DMS53 treated with DMSO at 0.1 percent for 48 hours (cell line): ENCODE results near the gene EFNA4.

Experiments
- DNase-seq: peaks from one replicate; lab custom pipeline; 2025; ENCODE audit not compliant: unreplicated experiment; lab: John Stamatoyannopoulos, UW

The EFNA4 gene

GRCh38 chr1:155032886-155033285 lies 30.7 kb upstream of the EFNA4 start:
- no peak for DNase-seq

DNA sequence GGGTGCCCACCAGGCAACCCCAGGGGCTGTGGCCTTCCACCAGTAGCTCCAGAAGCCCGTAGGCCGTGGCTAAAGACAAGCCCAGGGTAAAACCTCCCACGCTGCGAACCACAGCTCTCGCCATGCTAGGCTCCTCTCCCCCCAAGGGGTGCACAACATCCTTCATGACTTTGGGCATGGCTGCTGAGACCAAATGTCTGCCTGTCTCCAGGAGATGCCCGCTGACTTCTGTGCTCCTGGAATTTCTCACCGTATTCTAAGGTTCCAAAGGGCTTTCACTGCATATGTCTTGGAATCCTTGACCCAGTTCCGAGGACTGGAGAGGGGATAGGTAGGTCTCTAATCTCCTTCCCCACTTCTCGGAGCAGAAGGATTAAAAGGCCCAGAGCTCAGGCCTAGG lies 30.0 kb upstream of the EFNA4 start, which contains the start of the genes DCST1 and DCST2:
TSS of gene DCST1 (plus strand) at position 301 of the 400 bp plus-strand sequence. CDS start 213 bp downstream, outside the sequence.
TSS of gene DCST2 (minus strand) at position 258 of the 400 bp plus-strand sequence. CDS start at position 178, 80 bp downstream.
- no peak for DNase-seq

- no peak for DNase-seq
These were observed 29.0 kb upstream of the EFNA4 start for GRCh38 chr1:155034318-155035208.

DNA sequence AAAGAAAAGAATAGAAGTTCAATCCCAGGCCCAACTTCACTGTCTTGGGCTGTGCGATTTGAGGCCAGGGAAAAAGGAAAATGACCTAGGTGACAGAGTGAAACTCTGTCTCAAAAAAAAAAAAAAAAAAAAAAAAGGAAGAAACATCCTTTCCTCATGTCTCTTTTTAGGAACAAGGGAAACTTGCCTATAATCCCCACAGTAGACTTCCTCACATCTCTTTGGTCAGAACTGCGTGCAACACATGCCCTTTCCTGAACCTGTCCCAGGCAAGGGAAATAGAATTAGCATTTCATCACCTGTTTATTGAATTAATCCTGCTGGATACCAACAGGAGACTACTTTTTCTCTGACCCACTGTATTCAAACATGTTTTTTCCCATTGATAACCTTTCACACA lies 27.6 kb upstream of the EFNA4 start:
- DNase-seq = no peak

DNA sequence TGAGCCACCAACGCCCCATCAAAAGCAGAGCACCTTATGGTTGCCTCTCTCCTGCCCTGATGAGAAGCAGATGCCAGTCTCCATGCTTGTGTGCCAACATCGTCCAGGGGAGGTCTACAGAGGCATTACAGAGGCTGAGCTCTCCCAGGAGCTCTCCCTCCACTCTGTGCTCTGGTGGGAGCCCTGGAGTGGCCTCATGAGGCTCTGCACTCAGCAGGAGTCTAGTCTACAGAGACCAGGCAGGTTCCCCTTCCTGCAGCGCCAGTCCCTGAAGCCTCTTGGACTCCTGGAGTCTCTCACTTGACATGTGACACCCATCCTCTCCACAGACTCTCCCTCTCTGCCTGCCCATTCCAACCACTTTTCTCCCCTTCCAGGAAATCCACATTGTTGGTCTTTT lies 26.5 kb upstream of the EFNA4 start:
- no peak for DNase-seq

DNA sequence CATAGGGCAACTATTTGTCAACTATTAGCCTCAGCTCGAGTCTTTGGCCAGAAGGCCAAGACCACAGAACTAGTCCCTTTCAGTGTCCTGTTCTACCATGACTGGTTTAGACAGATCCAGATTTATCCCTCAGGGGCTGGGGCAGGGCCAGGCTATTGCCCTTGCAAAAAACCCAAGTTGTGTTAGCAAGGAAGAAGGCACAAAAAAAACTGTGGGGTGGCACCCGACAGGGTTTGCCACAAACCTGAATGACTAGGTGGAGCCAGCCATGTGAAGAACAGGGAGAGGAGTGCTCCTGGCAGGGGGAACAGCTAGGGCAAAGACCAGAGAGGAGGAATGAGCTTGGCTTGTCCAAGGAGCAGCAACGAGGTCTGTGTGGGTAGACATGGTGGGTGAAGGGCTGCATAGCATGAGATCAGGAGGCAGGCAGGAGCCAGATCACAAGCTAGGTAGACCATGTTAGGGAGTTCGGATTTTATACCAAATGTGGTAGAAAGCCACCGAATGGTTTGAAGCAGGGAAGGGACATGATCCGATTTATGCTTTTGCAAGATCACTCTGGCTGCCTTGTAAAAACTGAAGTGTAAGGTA lies 25.6 kb upstream of the EFNA4 start:
- no peak for DNase-seq

GRCh38 chr1:155038602-155039307 lies 24.8 kb upstream of the EFNA4 start:
- no peak for DNase-seq

DNA sequence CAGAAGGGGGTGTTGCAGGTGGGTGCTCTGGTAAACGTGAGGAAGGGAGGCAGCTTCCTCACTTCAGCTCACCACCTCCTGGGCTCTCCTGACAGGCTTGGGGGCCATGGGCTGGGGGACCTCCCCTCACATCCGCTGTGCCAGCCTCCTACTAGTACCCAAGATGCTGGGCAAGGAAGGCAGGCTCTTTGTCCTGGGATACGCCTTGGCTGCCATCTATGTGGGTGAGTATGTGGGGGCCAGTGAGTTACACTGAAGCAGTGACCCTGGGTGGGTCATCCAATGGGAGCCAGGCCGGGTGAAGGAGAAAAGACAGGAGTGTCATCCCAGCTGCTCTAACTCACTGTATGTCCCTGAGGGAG lies 24.3 kb upstream of the EFNA4 start:
- no peak for DNase-seq

GRCh38 chr1:155040358-155041093 lies 23.0 kb upstream of the EFNA4 start:
- DNase-seq = no peak

- DNase-seq = no peak
These were observed 20.8 kb upstream of the EFNA4 start for GRCh38 chr1:155042789-155043188.

DNA sequence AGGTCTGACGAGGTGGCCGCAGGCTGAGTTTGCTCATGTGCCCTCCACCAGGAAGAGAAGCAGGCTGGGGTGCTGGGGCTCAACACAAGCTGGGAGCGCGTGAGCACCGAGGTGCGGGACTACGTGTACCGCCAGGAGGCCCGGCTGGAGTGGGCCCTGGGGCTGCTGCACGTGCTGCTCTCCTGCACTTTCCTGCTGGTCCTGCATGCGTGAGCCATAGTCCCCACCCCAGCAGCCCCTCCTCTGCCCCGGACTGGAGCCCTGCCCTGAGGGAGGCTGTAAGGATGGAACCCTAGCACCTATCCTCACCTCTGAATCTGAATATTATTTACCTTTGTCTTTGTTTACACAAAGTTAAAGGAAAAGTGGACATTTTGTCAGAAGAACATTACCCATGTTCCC lies 20.2 kb upstream of the EFNA4 start:
- no peak for DNase-seq

DNA sequence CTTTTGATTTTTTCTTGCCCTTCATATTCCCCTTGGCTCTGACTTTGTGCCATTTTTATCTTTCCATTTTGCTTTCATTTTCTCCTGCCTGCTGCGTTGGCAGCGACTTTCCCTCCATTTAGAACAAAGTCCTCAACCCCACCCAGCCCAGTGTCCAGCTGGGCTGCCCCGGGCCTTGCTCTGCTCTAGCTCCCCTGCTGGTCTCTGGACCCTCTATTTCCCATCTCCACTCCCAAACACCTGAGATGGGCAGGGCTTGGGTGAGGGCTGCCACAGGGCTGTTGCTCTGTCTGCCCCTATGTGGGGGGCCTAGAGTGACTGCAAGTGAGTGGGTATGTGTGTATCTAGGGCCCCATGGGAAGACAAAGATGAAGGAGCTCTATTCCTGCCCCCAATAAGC lies 19.7 kb upstream of the EFNA4 start:
- DNase-seq = no peak

DNA sequence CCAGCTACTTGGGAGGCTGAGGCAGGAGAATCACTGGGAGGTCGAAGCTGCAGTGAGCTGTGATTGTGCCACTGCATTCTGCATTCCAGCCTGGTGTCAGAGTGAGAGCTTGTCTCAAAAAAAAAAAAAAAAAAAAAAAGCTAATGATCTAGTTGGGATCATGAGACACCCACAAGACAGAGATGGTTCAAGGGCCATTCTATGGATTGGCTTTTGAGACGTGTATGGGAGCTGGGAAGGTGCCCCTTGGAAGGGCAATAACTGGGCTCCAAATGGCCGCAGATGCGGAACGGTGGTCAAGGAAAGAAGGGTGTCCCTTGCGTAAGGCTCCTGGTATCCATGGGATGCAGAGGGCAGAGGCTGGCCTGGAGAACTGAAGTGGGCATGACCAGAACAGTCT lies 19.2 kb upstream of the EFNA4 start:
- no peak for DNase-seq

- DNase-seq = peak; percentile 85
These were observed 18.5 kb upstream of the EFNA4 start for GRCh38 chr1:155044812-155045657.

GRCh38 chr1:155048449-155049334 lies 14.8 kb upstream of the EFNA4 start:
- DNase-seq = no peak

DNA sequence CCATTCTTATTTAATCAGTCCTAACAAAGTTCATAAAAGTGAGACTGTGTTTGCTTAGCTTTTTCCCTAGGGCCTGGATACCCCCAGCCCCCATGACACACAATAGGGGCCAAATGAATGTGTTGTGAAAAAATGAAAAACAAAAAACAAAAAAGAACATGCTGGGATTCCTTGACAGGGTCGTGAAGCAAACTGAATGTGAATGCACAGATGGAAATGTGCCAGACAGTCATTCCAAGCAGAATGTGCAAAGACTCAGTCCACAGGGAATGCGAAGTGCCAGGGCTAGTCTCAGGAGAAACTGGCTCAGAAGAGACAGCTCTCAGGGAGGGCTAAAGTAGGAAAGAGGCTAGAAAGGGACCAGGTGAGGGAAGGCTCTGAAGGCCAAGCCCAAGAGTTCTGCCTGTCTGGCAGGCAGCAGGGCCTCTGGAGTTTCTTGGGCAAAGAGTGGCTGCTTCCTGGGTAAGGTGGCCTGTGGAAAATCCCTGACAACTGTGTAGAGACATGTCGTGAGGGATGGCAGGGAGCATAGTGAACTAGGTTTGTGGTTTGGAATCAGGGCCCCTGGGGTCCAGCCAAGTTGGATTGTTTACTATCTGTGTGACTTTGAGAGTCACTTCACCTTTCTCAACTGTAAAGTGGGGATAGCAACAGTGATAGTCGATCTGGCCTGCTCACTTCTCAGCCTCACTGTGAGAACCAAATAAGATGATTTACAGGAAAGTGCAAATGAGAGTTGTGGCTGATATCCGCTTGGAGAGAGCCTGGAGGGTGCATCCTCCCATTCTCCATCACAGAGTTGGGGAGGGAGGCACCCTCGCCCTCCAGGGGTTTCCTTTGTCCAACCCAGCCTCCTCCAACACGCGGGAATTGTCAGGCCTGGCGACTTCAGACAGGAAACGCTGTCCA lies 13.6 kb upstream of the EFNA4 start:
- DNase-seq = no peak

GRCh38 chr1:155050560-155051341 lies 12.8 kb upstream of the EFNA4 start, which contains the start of gene ADAM15:
Gene ADAM15, plus strand, starts transcription at chr1:155051316. Its CDS starts 71 bp downstream, at chr1:155051387.
- peak; percentile 91 for DNase-seq
